CD4-positive, CD25-positive, alpha-beta regulatory T cell (primary cell): ENCODE results near the gene CHMP1B. TPM values are rescaled to one million over a fixed set of nuclear protein-coding genes. Genes with fewer than 3 reads are reported as not detected.
"Not testable (repeated sequence)": the region's sequence is repeated elsewhere in the genome, so short reads cannot be mapped to it uniquely, and the experiment has no call there.

ENCODE experiments used
- ATAC-seq, 2 donors: fragments of 150-1000 bp; cut with Tn5 transposase; one replicate each; pipeline ENCODE4 v1.10.0; 2021; ENCODE audit warnings: low read depth in 2 of 2, moderate number of reproducible peaks in 2 of 2, moderate library complexity in 1 of 2
- DNase-seq, 3 donors: peaks; one replicate each; pipeline versions ENCODE4 v3.0.0 to v3.0.0-alpha.2; 2012 to 2022; ENCODE audit warnings: mixed read lengths in 1 of 3
- H3K27ac ChIP-seq: one replicate; pipeline ENCODE4 v1.7.0; 2013; ENCODE audit warnings: mild to moderate bottlenecking, low read length; ENCODE audit not compliant: insufficient read depth, poor library complexity, severe bottlenecking
- H3K27me3 ChIP-seq: one replicate; pipeline ENCODE4 v1.7.0; 2013; ENCODE audit warnings: low read length; ENCODE audit not compliant: control insufficient read depth, insufficient read depth
- H3K36me3 ChIP-seq: one replicate; pipeline ENCODE4 v1.7.0; 2013; ENCODE audit warnings: mild to moderate bottlenecking, low read length, moderate library complexity; ENCODE audit not compliant: control insufficient read depth, insufficient read depth
- H3K4me1 ChIP-seq: 2 replicates; pipeline ENCODE4 v1.7.0; 2013; ENCODE audit warnings: mild to moderate bottlenecking, low read length; ENCODE audit not compliant: insufficient read depth, control insufficient read depth, poor library complexity, severe bottlenecking
- H3K4me3 ChIP-seq: one replicate; pipeline ENCODE4 v1.7.0; 2013; ENCODE audit warnings: low read depth, mild to moderate bottlenecking, low read length, moderate library complexity
- H3K9me3 ChIP-seq, 2 experiments: 1 replicate in 1 of 2; 2 replicates in 1 of 2; pipeline ENCODE4 v1.7.0; 2013; ENCODE audit warnings: low read length in 2 of 2, mild to moderate bottlenecking in 1 of 2, moderate library complexity in 1 of 2; ENCODE audit not compliant: control insufficient read depth in 2 of 2
- H3K27ac Mint-ChIP-seq, 3 donors: one replicate each; pipeline ENCODE4 v1.8.0; 2020 to 2022; ENCODE audit warnings: mild to moderate bottlenecking in 3 of 3, mixed read lengths in 3 of 3, moderate library complexity in 2 of 3
- H3K27me3 Mint-ChIP-seq: one replicate; pipeline ENCODE4 v1.8.0; 2022; ENCODE audit warnings: mild to moderate bottlenecking, mixed read lengths
- H3K36me3 Mint-ChIP-seq: one replicate; pipeline ENCODE4 v1.8.0; 2020; ENCODE audit warnings: mixed read lengths
- H3K4me1 Mint-ChIP-seq, 4 donors: one replicate each; pipeline ENCODE4 v1.8.0; 2020 to 2022; ENCODE audit warnings: mixed read lengths in 4 of 4, mild to moderate bottlenecking in 1 of 4
- H3K4me3 Mint-ChIP-seq, 4 donors: one replicate each; pipeline ENCODE4 v1.8.0; 2020 to 2022; ENCODE audit warnings: mild to moderate bottlenecking in 4 of 4, mixed read lengths in 4 of 4, moderate library complexity in 3 of 4
- H3K9me3 Mint-ChIP-seq, 7 donors: one replicate each; pipeline ENCODE4 v1.8.0; 2020 to 2022; ENCODE audit warnings: mixed read lengths in 7 of 7, mild to moderate bottlenecking in 3 of 7, moderate library complexity in 2 of 7
- polyA plus RNA-seq, 4 donors: library from polyadenylated mRNA; unstranded; fragments of 300-500 nt; fragmentation: Illumina TruSeq; gene quantifications; one replicate each; pipeline ENCODE4 v1.2.3, GENCODE V29; 2021
- total RNA-seq: library from RNA; stranded (reverse); gene quantifications from one replicate; pipeline ENCODE4 v1.2.3, GENCODE V29; 2022

Gene CHMP1B
- total and polyA plus RNA-seq, 5 donors from 2014 or later, result 55.4 to 113 (median 67.6) TPM

- peaks cover 3% of the 10 kb centered on the region for H3K36me3 ChIP-seq
- peaks cover 40% of the 10 kb centered on the region for H3K4me1 ChIP-seq
- peaks cover 30% of the 10 kb centered on the region for H3K27me3 Mint-ChIP-seq
- no peaks in the 10 kb centered on the region for H3K9me3 Mint-ChIP-seq
- H3K36me3 Mint-ChIP-seq, result peaks cover 7% of the 10 kb centered on the region
- peaks cover 6 to 57% (median 31%) of the 10 kb centered on the region in 4 donors for H3K4me1 Mint-ChIP-seq
- peak overlapping the region; percentile 97 to 100 (median 100) for H3K4me3 Mint-ChIP-seq
- DNase-seq (peak; percentile 46 to 71 (median 55)), ATAC-seq (peak; percentile 28 to 35)
- H3K9me3 ChIP-seq, result no peaks in the 10 kb centered on the region
- peak overlapping the region; percentile 97 for H3K4me3 ChIP-seq
- no peaks in the 10 kb centered on the region for H3K27me3 ChIP-seq
- H3K27ac Mint-ChIP-seq, result peak overlapping the region; percentile 99 to 100 (median 100)
- H3K27ac ChIP-seq, result peak overlapping the region; percentile 96
These were observed 659 bp downstream of the CHMP1B start for GRCh38 chr18:11851806-11852337.

DNA sequence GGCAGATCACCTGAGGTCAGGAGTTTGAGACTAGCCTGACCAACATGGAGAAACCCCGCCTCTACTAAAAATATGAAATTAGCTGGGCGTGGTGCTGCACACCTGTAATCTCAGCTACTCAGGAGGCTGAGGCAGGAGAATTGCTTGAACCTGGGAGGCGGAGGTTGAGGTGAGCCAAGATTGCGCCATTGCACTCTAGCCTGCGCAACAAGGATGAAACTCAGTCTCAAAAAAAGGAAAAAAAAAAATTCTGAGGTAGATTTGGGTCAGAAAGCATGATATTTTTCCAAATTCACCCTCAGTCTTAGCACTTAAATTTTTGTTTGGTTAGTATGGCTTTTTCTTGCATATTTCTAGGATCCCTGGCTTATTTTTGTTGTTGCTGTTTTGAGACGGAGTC lies 3.3 kb downstream of the CHMP1B start:
- Mint-ChIP-seq H3K4me3 (peak overlapping the region in 3 of 4 donors; percentile 38 to 64 (median 46)), H3K4me1 (peaks cover 6 to 59% (median 39%) of the 10 kb centered on the region in 4 donors), H3K27me3 (peaks cover 18% of the 10 kb centered on the region)
- ATAC-seq, H3K27ac ChIP-seq, H3K27me3 ChIP-seq, H3K36me3 Mint-ChIP-seq, DNase-seq, H3K36me3 ChIP-seq, H3K4me3 ChIP-seq, H3K9me3 Mint-ChIP-seq, H3K9me3 ChIP-seq, H3K27ac Mint-ChIP-seq: not testable (repeated sequence)
- H3K4me1 ChIP-seq, result peaks cover 38% of the 10 kb centered on the region

GRCh38 chr18:11857177-11857887 lies 6.1 kb downstream of the CHMP1B start:
- no peaks in the 10 kb centered on the region for H3K27me3 Mint-ChIP-seq
- no peaks in the 10 kb centered on the region for H3K9me3 ChIP-seq
- H3K9me3 Mint-ChIP-seq, result no peaks in the 10 kb centered on the region
- peaks cover 3% of the 10 kb centered on the region for H3K36me3 ChIP-seq
- H3K27ac ChIP-seq, result no peak overlapping the region
- H3K36me3 Mint-ChIP-seq, result peaks cover 7% of the 10 kb centered on the region
- H3K27me3 ChIP-seq, result no peaks in the 10 kb centered on the region
- ATAC-seq (peak in 1 of 2 donors; percentile 28), DNase-seq (no peak)
- peaks cover 3 to 37% (median 27%) of the 10 kb centered on the region in 4 donors for H3K4me1 Mint-ChIP-seq
- H3K27ac Mint-ChIP-seq, result no peak overlapping the region
- no peak overlapping the region for H3K4me3 Mint-ChIP-seq
- H3K4me3 ChIP-seq, result no peak overlapping the region
- peaks cover 21% of the 10 kb centered on the region for H3K4me1 ChIP-seq

GRCh38 chr18:11859282-11859830 lies 8.1 kb downstream of the CHMP1B start:
- Histone ChIP-seq H3K4me1 (peaks cover 3% of the 10 kb centered on the region), H3K27ac (no peak overlapping the region), H3K27me3 (no peaks in the 10 kb centered on the region), H3K9me3 (no peaks in the 10 kb centered on the region), H3K4me3 (no peak overlapping the region), H3K36me3 (peaks cover 3% of the 10 kb centered on the region)
- no peak overlapping the region for H3K4me3 Mint-ChIP-seq
- no peaks in the 10 kb centered on the region for H3K9me3 Mint-ChIP-seq
- peak overlapping the region in 1 of 3 donors; percentile 22 for H3K27ac Mint-ChIP-seq
- peaks cover 0 to 19% (median 15%) of the 10 kb centered on the region in 4 donors for H3K4me1 Mint-ChIP-seq
- peaks cover 7% of the 10 kb centered on the region for H3K36me3 Mint-ChIP-seq
- DNase-seq (no peak), ATAC-seq (no peak)
- H3K27me3 Mint-ChIP-seq, result peaks cover 7% of the 10 kb centered on the region

DNA sequence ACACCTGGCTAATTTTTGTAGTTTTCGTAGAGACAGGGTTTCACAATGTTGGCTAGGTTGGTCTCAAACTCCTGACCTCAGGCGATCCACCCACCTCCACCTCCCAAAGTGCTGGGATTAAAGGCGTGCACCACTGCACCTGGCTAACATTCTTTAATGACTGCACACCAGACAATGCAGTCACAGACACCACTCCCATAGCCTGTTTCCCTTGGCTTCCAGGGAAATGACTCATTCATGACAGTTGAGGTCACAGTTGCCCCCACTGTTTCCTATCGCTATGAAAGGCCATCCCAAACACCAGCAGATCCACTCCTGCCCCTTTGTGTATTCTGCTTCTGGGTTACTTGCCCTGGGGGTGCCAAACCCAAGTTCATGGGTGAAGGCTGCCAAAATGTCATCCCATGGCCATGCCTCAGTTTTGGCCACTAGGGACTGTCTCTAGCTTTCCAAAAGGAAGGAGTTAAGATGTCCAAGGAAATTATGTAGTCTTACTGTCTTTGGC lies 8.7 kb downstream of the CHMP1B start:
- Histone ChIP-seq H3K4me3 (no peak overlapping the region), H3K27me3 (no peaks in the 10 kb centered on the region), H3K4me1 (no peaks in the 10 kb centered on the region), H3K36me3 (no peaks in the 10 kb centered on the region), H3K9me3 (no peaks in the 10 kb centered on the region), H3K27ac (no peak overlapping the region)
- H3K36me3 Mint-ChIP-seq, result peaks cover 4% of the 10 kb centered on the region
- peak overlapping the region in 1 of 3 donors; percentile 36 for H3K27ac Mint-ChIP-seq
- H3K4me3 Mint-ChIP-seq, result no peak overlapping the region
- H3K4me1 Mint-ChIP-seq, result peaks cover 0 to 15% (median 12%) of the 10 kb centered on the region in 4 donors
- ATAC-seq (no peak), DNase-seq (no peak)
- peaks cover 13% of the 10 kb centered on the region for H3K27me3 Mint-ChIP-seq
- H3K9me3 Mint-ChIP-seq, result no peaks in the 10 kb centered on the region

DNA sequence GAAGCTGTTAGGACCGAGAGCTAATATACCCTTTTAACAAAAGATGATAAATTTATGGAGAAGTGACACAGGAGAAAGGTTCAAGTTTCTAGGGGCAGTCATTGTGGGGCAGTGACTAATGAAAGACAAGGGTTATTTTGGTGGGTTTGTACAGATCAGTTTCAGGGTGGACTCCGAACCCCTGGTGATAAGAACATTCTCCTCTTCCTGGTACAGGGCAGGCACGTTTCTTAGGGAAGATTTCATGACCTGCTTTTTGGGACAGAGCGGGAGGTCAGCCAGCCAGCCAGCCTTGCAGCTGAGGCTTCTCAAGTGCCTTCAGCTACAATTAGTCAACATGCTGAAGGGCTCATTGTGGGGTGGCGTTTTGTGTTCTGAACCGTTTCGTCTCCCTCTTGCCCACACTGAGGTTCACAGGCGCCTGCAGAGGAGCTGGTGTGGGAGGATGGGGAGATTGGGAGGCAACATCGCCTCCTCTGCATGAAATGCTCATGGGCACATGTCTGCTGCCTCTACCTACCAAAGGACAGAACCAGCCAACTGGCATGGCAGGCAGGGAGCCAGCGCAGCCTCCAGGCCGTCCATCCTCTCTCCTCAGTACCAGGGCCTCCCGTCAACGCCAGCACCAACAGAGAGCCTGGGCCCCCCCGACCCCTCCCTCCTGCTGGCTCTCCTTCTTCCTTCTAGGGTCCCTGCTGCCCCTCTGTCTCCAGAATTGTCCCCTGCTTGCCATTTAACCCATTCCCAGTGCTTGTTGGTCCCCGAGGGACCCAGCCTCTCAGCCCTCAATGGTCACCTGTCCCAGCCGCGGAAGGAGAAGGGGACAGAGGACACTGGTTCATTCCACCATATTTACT lies 9.6 kb downstream of the CHMP1B start:
- no peaks in the 10 kb centered on the region for H3K36me3 ChIP-seq
- peaks cover 16% of the 10 kb centered on the region for H3K27me3 Mint-ChIP-seq
- no peak overlapping the region for H3K27ac ChIP-seq
- H3K4me3 Mint-ChIP-seq, result no peak overlapping the region
- H3K27me3 ChIP-seq, result no peaks in the 10 kb centered on the region
- DNase-seq (no peak), ATAC-seq (no peak)
- no peaks in the 10 kb centered on the region for H3K36me3 Mint-ChIP-seq
- no peak overlapping the region for H3K27ac Mint-ChIP-seq
- no peaks in the 10 kb centered on the region for H3K4me1 ChIP-seq
- H3K4me1 Mint-ChIP-seq, result peaks cover 0 to 11% (median 7%) of the 10 kb centered on the region in 4 donors
- H3K4me3 ChIP-seq, result no peak overlapping the region
- no peaks in the 10 kb centered on the region for H3K9me3 Mint-ChIP-seq
- no peaks in the 10 kb centered on the region for H3K9me3 ChIP-seq

GRCh38 chr18:11861583-11862288 lies 10.5 kb downstream of the CHMP1B start:
- H3K36me3 ChIP-seq, result no peaks in the 10 kb centered on the region
- no peaks in the 10 kb centered on the region for H3K36me3 Mint-ChIP-seq
- ATAC-seq (no peak), DNase-seq (no peak)
- no peaks in the 10 kb centered on the region for H3K9me3 Mint-ChIP-seq
- H3K27ac ChIP-seq, result no peak overlapping the region
- peaks cover 2% of the 10 kb centered on the region for H3K27me3 ChIP-seq
- no peaks in the 10 kb centered on the region for H3K9me3 ChIP-seq
- peaks cover 0 to 11% (median 7%) of the 10 kb centered on the region in 4 donors for H3K4me1 Mint-ChIP-seq
- no peak overlapping the region for H3K4me3 ChIP-seq
- H3K27ac Mint-ChIP-seq, result no peak overlapping the region
- H3K27me3 Mint-ChIP-seq, result peaks cover 22% of the 10 kb centered on the region
- no peak overlapping the region for H3K4me3 Mint-ChIP-seq
- H3K4me1 ChIP-seq, result no peaks in the 10 kb centered on the region
